AG10803 (cell line): ENCODE data around the gene IFNLR1.

Experiments
- DNase-seq: peaks from one replicate; pipeline ENCODE4 v3.0.0; 2010; ENCODE audit warnings: low read depth
- H3K4me3 ChIP-seq: 2 replicates; pipeline ENCODE4 v1.5.1; 2011; ENCODE audit warnings: mild to moderate bottlenecking, low read length, control low read depth
- TF ChIP-seq, protein P1 (sequence below): conservative IDR thresholded peaks from 2 replicates; pipeline ENCODE4 v1.5.1; 2011; ENCODE audit warnings: mild to moderate bottlenecking, low read length, control low read depth, inconsistent platforms

The IFNLR1 gene

GRCh38 chr1:24169286-24169685, 17.8 kb downstream of the IFNLR1 start:
- TF ChIP-seq, protein P1, sequence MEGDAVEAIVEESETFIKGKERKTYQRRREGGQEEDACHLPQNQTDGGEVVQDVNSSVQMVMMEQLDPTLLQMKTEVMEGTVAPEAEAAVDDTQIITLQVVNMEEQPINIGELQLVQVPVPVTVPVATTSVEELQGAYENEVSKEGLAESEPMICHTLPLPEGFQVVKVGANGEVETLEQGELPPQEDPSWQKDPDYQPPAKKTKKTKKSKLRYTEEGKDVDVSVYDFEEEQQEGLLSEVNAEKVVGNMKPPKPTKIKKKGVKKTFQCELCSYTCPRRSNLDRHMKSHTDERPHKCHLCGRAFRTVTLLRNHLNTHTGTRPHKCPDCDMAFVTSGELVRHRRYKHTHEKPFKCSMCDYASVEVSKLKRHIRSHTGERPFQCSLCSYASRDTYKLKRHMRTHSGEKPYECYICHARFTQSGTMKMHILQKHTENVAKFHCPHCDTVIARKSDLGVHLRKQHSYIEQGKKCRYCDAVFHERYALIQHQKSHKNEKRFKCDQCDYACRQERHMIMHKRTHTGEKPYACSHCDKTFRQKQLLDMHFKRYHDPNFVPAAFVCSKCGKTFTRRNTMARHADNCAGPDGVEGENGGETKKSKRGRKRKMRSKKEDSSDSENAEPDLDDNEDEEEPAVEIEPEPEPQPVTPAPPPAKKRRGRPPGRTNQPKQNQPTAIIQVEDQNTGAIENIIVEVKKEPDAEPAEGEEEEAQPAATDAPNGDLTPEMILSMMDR, result no peak
- DNase-seq, result no peak
- H3K4me3 ChIP-seq, result no peak overlapping the region

GRCh38 chr1:24168245-24168644, 18.8 kb downstream of the IFNLR1 start:
- TF ChIP-seq, protein P1, result no peak
- no peak overlapping the region for H3K4me3 ChIP-seq
- no peak for DNase-seq

DNA sequence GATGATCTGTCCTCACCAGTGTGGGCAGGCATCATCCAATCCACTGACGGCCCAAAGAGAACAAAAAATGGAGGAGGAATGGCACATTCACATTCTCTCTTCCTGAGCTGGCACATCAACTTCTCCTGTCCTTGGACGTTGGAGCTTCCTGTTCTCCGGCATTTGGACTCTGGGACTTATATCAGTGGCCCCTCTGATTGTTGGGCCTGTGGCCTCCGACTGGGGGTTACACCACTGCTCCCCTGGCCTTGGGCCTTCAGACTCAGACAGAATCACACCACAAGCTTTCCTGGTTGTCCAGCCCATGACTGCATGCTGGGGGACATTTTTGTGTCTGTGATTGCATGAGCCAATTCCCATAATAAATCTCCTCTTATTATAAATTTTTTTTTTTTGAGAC, 20.1 kb downstream of the IFNLR1 start:
- TF ChIP-seq, protein P1, result no peak
- no peak overlapping the region for H3K4me3 ChIP-seq
- no peak for DNase-seq

DNA sequence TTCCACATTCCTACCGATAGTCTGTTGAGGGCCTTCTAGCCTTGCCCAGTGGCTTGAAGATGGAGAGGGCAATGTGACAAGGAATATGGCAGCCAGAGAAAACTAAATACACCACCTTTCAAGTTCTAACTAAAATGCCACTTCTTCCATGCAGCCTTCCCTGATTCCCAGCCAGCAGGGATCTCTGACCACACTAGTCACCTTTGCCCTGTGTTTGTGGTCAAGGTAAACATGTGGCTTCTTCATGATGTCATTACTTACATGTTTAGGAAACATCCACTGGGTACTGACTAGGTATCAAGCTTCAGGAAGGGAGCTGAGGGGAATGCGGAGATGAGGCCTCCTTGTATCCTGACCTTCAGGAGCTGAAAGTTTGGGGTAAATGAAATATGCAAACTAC, 21.6 kb downstream of the IFNLR1 start:
- DNase-seq, result no peak
- TF ChIP-seq, protein P1, result no peak
- no peak overlapping the region for H3K4me3 ChIP-seq

DNA sequence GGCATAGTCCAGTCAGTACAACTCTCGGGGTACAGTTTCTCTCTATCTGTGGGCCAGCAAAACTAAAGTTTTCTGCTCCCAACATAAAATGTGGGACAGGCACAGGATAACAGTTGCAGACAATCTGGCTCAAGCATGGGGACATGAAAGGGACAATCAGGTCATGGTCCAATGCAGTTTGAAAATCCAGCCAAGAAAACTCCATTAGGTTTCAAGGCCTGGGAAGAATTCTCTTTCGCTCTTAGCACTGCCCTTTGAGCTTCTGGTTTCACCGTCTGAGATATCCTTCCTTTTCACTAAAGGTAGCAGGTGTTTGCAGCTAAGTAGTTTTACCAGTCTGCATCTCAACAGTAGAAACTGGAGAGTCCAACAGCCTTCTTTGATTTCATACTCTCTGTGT, 23.1 kb downstream of the IFNLR1 start:
- no peak for DNase-seq
- TF ChIP-seq, protein P1, result no peak

DNA sequence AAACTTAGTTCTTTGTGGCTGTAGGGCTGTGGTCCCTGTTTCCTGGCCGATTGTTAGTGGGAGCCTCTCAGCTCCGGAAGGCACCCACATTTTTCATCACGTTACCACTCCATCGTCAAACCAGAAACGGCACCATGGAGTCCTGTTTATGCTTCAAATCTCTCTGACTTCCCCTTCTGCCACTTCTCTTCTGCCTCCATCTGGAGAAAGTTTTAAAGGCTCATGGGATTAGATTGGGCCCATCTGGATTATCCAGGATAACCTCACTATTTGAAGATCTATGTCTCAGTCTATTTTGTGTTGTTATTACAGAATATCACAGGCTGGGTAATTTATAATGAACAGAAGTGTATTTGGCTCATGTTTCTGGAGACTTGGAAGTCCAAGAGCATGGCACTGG, 24.9 kb downstream of the IFNLR1 start:
- DNase-seq, result no peak
- TF ChIP-seq, protein P1, result no peak
- H3K4me3 ChIP-seq, result no peak overlapping the region

More for the DNA sequence above, 23.1 kb downstream of the IFNLR1 start:
- H3K4me3 ChIP-seq, result no peak overlapping the region

DNA sequence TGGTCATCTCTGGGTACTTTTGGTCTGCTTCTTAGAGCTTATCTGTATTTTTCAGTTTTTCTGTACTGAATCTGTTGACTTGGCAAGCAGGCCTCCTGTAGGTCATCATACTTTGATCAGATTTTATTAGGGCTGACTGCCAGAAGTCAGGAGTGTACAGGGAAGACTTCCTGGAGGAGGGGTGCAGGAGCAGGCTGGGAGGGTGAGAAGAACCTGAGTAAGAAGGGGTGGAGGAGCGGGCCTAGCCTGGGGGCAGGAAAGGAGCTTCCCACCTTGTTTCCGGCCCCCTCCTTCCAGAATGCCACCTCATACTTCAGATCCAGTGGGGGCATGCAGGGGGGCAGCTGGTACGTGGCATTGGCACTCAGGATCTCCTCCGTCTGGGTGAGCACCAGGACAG, 25.8 kb downstream of the IFNLR1 start:
- no peak for DNase-seq
- TF ChIP-seq, protein P1, result no peak
- H3K4me3 ChIP-seq, result no peak overlapping the region
